ENCODE data around the gene G6PC1. TPM values are rescaled to one million over a fixed set of nuclear protein-coding genes. Genes with fewer than 3 reads are reported as not detected.
"Not testable (repeated sequence)": the region's sequence is repeated elsewhere in the genome, so short reads cannot be mapped to it uniquely, and the experiment has no call there.

Gene G6PC1
- total RNA-seq, 1 experiment from 2014 or later, result not detected

- no peaks in the 10 kb centered on the region for H3K4me1 ChIP-seq
- DNase-seq, result no peak
- no peaks in the 10 kb centered on the region for H3K9me3 ChIP-seq (replicated peaks)
- no peak overlapping the region for H3K4me3 ChIP-seq
- H3K36me3 ChIP-seq, result no peaks in the 10 kb centered on the region
- no peak overlapping the region for H3K27ac ChIP-seq
- H3K27me3 ChIP-seq, result peaks cover 20% of the 10 kb centered on the region
These were observed 18.4 kb upstream of the G6PC1 start for GRCh38 chr17:42882166-42882565.

- DNase-seq, result no peak
- Histone ChIP-seq H3K4me3 (no peak overlapping the region), H3K36me3 (no peaks in the 10 kb centered on the region)
These were observed 16.6 kb upstream of the G6PC1 start for GRCh38 chr17:42883802-42884558.

GRCh38 chr17:42885806-42886205 is 14.8 kb upstream of the G6PC1 start:
- H3K27ac ChIP-seq; DNase-seq; H3K4me1 ChIP-seq; H3K27me3 ChIP-seq; H3K36me3 ChIP-seq; H3K9me3 ChIP-seq (replicated peaks); H3K4me3 ChIP-seq: not testable (repeated sequence)

More at GRCh38 chr17:42883802-42884558, 16.6 kb upstream of the G6PC1 start:
- no peaks in the 10 kb centered on the region for H3K4me1 ChIP-seq
- H3K27me3 ChIP-seq, result peaks cover 10% of the 10 kb centered on the region; the same call in 1 of the 2 replicates
- no peak overlapping the region for H3K27ac ChIP-seq
- H3K9me3 ChIP-seq (replicated peaks), result no peaks in the 10 kb centered on the region

GRCh38 chr17:42886283-42887176 is 14.1 kb upstream of the G6PC1 start:
- Histone ChIP-seq H3K4me3 (no peak overlapping the region), H3K4me1 (no peaks in the 10 kb centered on the region), H3K27me3 (peaks cover 13% of the 10 kb centered on the region; the same call in 1 of the 2 replicates), H3K36me3 (no peaks in the 10 kb centered on the region), H3K9me3 (replicated peaks) (no peaks in the 10 kb centered on the region), H3K27ac (no peak overlapping the region)
- no peak for DNase-seq

GRCh38 chr17:42889809-42890208 is 10.8 kb upstream of the G6PC1 start:
- H3K36me3 ChIP-seq, result no peaks in the 10 kb centered on the region
- no peak for DNase-seq
- H3K4me3 ChIP-seq, result no peak overlapping the region
- no peak overlapping the region for H3K27ac ChIP-seq
- H3K9me3 ChIP-seq (replicated peaks), result no peaks in the 10 kb centered on the region
- H3K4me1 ChIP-seq, result no peaks in the 10 kb centered on the region
- H3K27me3 ChIP-seq, result peaks cover 9% of the 10 kb centered on the region; the same call in 1 of the 2 replicates

- Histone ChIP-seq H3K4me3 (no peak overlapping the region), H3K9me3 (replicated peaks) (no peaks in the 10 kb centered on the region), H3K36me3 (no peaks in the 10 kb centered on the region), H3K4me1 (no peaks in the 10 kb centered on the region), H3K27ac (no peak overlapping the region), H3K27me3 (peaks cover 9% of the 10 kb centered on the region; the same call in 1 of the 2 replicates)
- peak; percentile 9 to 12 for DNase-seq
These were observed 9.0 kb upstream of the G6PC1 start for GRCh38 chr17:42891539-42892152.

- no peaks in the 10 kb centered on the region for H3K4me1 ChIP-seq
- no peaks in the 10 kb centered on the region for H3K9me3 ChIP-seq (replicated peaks)
- H3K36me3 ChIP-seq, result no peaks in the 10 kb centered on the region
- H3K4me3 ChIP-seq, result no peak overlapping the region
- H3K27ac ChIP-seq, result no peak overlapping the region
- DNase-seq, result no peak
- H3K27me3 ChIP-seq, result peaks cover 9% of the 10 kb centered on the region; the same call in 1 of the 2 replicates
These were observed 7.2 kb upstream of the G6PC1 start for GRCh38 chr17:42893359-42893758.

- H3K27ac ChIP-seq, result no peak overlapping the region
- H3K27me3 ChIP-seq, result peaks cover 9% of the 10 kb centered on the region; the same call in 1 of the 2 replicates
- no peaks in the 10 kb centered on the region for H3K36me3 ChIP-seq
- H3K4me1 ChIP-seq, result no peaks in the 10 kb centered on the region
- H3K9me3 ChIP-seq (replicated peaks), result no peaks in the 10 kb centered on the region
- no peak overlapping the region for H3K4me3 ChIP-seq
- no peak for DNase-seq
These were observed 6.1 kb upstream of the G6PC1 start for GRCh38 chr17:42894283-42895184.

- Histone ChIP-seq H3K9me3 (replicated peaks) (no peaks in the 10 kb centered on the region), H3K4me3 (no peak overlapping the region), H3K27me3 (peaks cover 9% of the 10 kb centered on the region; the same call in 1 of the 2 replicates), H3K36me3 (no peaks in the 10 kb centered on the region), H3K4me1 (no peaks in the 10 kb centered on the region), H3K27ac (no peak overlapping the region)
- no peak for DNase-seq
These were observed 5.4 kb upstream of the G6PC1 start for GRCh38 chr17:42895185-42895555.

- Histone ChIP-seq H3K27ac (no peak overlapping the region), H3K36me3 (no peaks in the 10 kb centered on the region), H3K27me3 (peaks cover 7% of the 10 kb centered on the region; the same call in 1 of the 2 replicates), H3K4me3 (no peak overlapping the region), H3K4me1 (no peaks in the 10 kb centered on the region), H3K9me3 (replicated peaks) (no peaks in the 10 kb centered on the region)
- DNase-seq, result no peak
These were observed 2.3 kb upstream of the G6PC1 start for GRCh38 chr17:42898147-42898811.

- H3K36me3 ChIP-seq; H3K4me1 ChIP-seq; H3K27ac ChIP-seq; H3K27me3 ChIP-seq; H3K9me3 ChIP-seq (replicated peaks); DNase-seq; H3K4me3 ChIP-seq: not testable (repeated sequence)
These were observed 618 bp upstream of the G6PC1 start for GRCh38 chr17:42899981-42900380.

- DNase-seq, result no peak
- no peaks in the 10 kb centered on the region for H3K9me3 ChIP-seq (replicated peaks)
- H3K27me3 ChIP-seq, result peaks cover 7% of the 10 kb centered on the region; the same call in 1 of the 2 replicates
- H3K4me3 ChIP-seq, result no peak overlapping the region
- H3K4me1 ChIP-seq, result no peaks in the 10 kb centered on the region
- no peak overlapping the region for H3K27ac ChIP-seq
- H3K36me3 ChIP-seq, result no peaks in the 10 kb centered on the region
These were observed 1.1 kb downstream of the G6PC1 start for GRCh38 chr17:42901535-42902229.

GRCh38 chr17:42904110-42904469 is 3.5 kb downstream of the G6PC1 start:
- H3K36me3 ChIP-seq, result no peaks in the 10 kb centered on the region
- DNase-seq, result no peak
- no peak overlapping the region for H3K4me3 ChIP-seq
- peaks cover 7% of the 10 kb centered on the region; the same call in 1 of the 2 replicates for H3K27me3 ChIP-seq
- no peak overlapping the region for H3K27ac ChIP-seq
- H3K4me1 ChIP-seq, result no peaks in the 10 kb centered on the region
- no peaks in the 10 kb centered on the region for H3K9me3 ChIP-seq (replicated peaks)
